ENCODE data around the gene PARD6G. TPM values are rescaled to one million over a fixed set of nuclear protein-coding genes. Genes with fewer than 3 reads are reported as not detected.

Gene PARD6G
- total and polyA plus RNA-seq, 2 of the 8 experiments (the other 6 are each of a cell fraction or from before 2014, with no cell fraction given) = 11.3 to 17.9 TPM

- no peak for TF ChIP-seq GTF2F1 (IDR thresholded peaks at IDR 0.05; ENCODE audit: borderline replicate concordance, low read depth, low read length)
- TF ChIP-seq TEAD4 (IDR thresholded peaks at IDR 0.05; ENCODE audit: low read depth, low read length) = no peak
- no peak for TF ChIP-seq CHD2 (IDR thresholded peaks at IDR 0.05; ENCODE audit: low read length)
Measured at GRCh38 chr18:80124131-80124530, 123.2 kb downstream of the PARD6G start (continued).

All from H1 (cell line).